ENCODE measurements around the gene CAPN5.

DNA sequence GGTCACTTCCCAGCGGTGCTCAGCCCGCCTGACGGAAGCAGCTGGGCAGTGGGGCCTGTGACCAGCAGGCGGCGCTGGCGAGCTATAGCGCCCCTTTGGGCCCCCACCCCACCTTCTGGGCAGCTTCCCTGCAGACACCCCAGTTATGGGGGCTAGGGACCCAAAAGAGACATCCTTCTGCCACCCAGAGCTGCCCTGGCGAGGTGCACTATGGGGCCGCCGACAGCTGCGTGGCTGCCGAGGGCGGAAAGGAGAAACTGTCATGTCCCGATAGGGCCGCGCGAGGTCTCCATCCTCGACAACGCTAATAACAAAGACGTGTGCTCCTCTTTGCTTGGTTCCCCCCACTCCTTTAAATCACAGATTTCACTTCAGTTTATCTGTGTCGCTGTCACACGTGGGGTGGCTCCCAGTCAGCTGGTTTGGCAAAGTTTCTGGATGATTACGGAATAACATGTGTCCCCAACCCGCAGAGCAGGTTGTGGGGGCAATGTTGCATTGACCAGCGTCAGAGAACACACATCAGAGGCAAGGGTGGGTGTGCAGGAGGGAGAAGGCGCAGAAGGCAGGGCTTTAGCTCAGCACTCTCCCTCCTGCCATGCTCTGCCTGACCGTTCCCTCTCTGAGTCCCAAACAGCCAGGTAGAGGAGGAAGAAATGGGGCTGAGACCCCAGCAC is 60.6 kb downstream of the CAPN5 start:
- TF ChIP-seq, protein P1, sequence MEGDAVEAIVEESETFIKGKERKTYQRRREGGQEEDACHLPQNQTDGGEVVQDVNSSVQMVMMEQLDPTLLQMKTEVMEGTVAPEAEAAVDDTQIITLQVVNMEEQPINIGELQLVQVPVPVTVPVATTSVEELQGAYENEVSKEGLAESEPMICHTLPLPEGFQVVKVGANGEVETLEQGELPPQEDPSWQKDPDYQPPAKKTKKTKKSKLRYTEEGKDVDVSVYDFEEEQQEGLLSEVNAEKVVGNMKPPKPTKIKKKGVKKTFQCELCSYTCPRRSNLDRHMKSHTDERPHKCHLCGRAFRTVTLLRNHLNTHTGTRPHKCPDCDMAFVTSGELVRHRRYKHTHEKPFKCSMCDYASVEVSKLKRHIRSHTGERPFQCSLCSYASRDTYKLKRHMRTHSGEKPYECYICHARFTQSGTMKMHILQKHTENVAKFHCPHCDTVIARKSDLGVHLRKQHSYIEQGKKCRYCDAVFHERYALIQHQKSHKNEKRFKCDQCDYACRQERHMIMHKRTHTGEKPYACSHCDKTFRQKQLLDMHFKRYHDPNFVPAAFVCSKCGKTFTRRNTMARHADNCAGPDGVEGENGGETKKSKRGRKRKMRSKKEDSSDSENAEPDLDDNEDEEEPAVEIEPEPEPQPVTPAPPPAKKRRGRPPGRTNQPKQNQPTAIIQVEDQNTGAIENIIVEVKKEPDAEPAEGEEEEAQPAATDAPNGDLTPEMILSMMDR (IDR thresholded peaks at IDR 0.05), result peak; percentile 99
- TF ChIP-seq ZFX (IDR thresholded peaks at IDR 0.05; ENCODE audit: borderline replicate concordance), result no peak
